ENCODE results near the gene IGF1.

IGF1 gene

GRCh38 chr12:102496591-102496990 lies 16.2 kb upstream of the IGF1 start:
- no peak overlapping the region for H3K4me3 ChIP-seq (ENCODE audit: low read length, poor library complexity, severe bottlenecking)
- no peak overlapping the region for H2AFZ ChIP-seq (ENCODE audit: low read length)
- H3K9me3 ChIP-seq (ENCODE audit: insufficient read depth, low read depth, low read length): no peaks in the 10 kb centered on the region
- no peaks in the 10 kb centered on the region for H3K27me3 ChIP-seq (ENCODE audit: insufficient read depth, low read length, poor library complexity, severe bottlenecking)
- H4K20me1 ChIP-seq (ENCODE audit: insufficient read depth, low read length, poor library complexity, severe bottlenecking): no peaks in the 10 kb centered on the region
- H3K4me2 ChIP-seq (ENCODE audit: low read depth, low read length, poor library complexity, severe bottlenecking): no peak overlapping the region
- H3K36me3 ChIP-seq (ENCODE audit: insufficient read depth, low read length): no peaks in the 10 kb centered on the region
- no peaks in the 10 kb centered on the region for H3K9me2 ChIP-seq (replicated peaks; ENCODE audit: low read depth, low read length)
- no peaks in the 10 kb centered on the region for H3F3A ChIP-seq (ENCODE audit: low read depth)
- H3K79me2 ChIP-seq (ENCODE audit: insufficient read depth, low read length): no peaks in the 10 kb centered on the region
- TF ChIP-seq EZH2phosphoT487 (IDR thresholded peaks at IDR 0.05; ENCODE audit: borderline replicate concordance): no peak
- no peak for TF ChIP-seq CTCF (conservative IDR thresholded peaks at IDR 0.05; ENCODE audit: low read length)
- H3K4me1 ChIP-seq (ENCODE audit: insufficient read depth, low read length, poor library complexity, severe bottlenecking): no peaks in the 10 kb centered on the region
- H3K9ac ChIP-seq (ENCODE audit: low read depth, low read length, poor library complexity, severe bottlenecking): no peak overlapping the region

DNA sequence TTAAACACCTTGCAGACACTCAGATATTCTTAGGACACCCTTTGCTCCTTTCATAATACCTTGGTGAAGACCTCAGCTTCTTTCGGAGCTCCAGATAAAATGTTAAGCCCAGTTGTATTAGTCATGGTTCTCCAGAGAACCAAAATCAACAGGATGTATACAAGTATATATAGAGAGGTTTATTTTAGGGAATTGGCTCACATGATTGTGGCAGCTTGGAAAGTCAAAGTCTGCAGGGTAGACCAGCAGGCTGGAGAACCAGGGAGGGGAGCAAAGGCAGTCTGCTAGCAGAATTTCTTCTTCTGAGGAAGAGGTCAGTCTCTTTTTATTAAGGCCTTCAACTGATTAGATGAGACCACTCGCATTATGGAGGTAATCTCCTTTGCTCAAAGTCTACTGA lies 6.9 kb upstream of the IGF1 start:
- Histone ChIP-seq H3K9me3 (ENCODE audit: insufficient read depth, low read depth, low read length) (no peaks in the 10 kb centered on the region), H3K27me3 (ENCODE audit: insufficient read depth, low read length, poor library complexity, severe bottlenecking) (no peaks in the 10 kb centered on the region), H3K9me2 (replicated peaks; ENCODE audit: low read depth, low read length) (no peaks in the 10 kb centered on the region), H3K79me2 (ENCODE audit: insufficient read depth, low read length) (no peaks in the 10 kb centered on the region), H2AFZ (ENCODE audit: low read length) (no peak overlapping the region), H4K20me1 (ENCODE audit: insufficient read depth, low read length, poor library complexity, severe bottlenecking) (no peaks in the 10 kb centered on the region), H3K9ac (ENCODE audit: low read depth, low read length, poor library complexity, severe bottlenecking) (no peak overlapping the region), H3K36me3 (ENCODE audit: insufficient read depth, low read length) (no peaks in the 10 kb centered on the region), H3K4me1 (ENCODE audit: insufficient read depth, low read length, poor library complexity, severe bottlenecking) (no peaks in the 10 kb centered on the region), H3K4me3 (ENCODE audit: low read length, poor library complexity, severe bottlenecking) (no peak overlapping the region), H3K4me2 (ENCODE audit: low read depth, low read length, poor library complexity, severe bottlenecking) (no peak overlapping the region), H3F3A (ENCODE audit: low read depth) (no peaks in the 10 kb centered on the region)
- TF ChIP-seq CTCF (conservative IDR thresholded peaks at IDR 0.05; ENCODE audit: low read length): no peak
- TF ChIP-seq EZH2phosphoT487 (IDR thresholded peaks at IDR 0.05; ENCODE audit: borderline replicate concordance): no peak

DNA sequence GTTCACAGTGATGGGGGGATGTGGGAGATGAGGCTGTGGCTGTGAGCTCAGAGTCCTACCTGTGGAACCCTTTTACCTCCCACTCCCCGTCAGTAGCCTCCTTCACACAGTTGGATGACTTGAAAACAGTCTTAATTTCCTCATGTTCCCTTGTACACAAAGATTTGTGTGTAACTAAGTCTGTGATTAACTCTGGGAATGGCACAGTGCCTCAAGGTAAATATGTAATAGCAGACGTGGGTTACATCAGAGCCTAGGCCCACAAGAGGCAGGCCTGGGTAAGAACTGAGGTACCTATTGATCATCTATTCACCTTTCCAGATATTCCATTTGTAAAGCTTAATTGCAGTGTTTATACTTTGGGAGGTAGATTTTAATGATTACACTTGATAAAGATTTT lies 5.8 kb upstream of the IGF1 start:
- no peak overlapping the region for H2AFZ ChIP-seq (ENCODE audit: low read length)
- no peaks in the 10 kb centered on the region for H3K27me3 ChIP-seq (ENCODE audit: insufficient read depth, low read length, poor library complexity, severe bottlenecking)
- H4K20me1 ChIP-seq (ENCODE audit: insufficient read depth, low read length, poor library complexity, severe bottlenecking): no peaks in the 10 kb centered on the region
- no peak overlapping the region for H3K4me2 ChIP-seq (ENCODE audit: low read depth, low read length, poor library complexity, severe bottlenecking)
- H3K4me1 ChIP-seq (ENCODE audit: insufficient read depth, low read length, poor library complexity, severe bottlenecking): no peaks in the 10 kb centered on the region
- no peaks in the 10 kb centered on the region for H3K79me2 ChIP-seq (ENCODE audit: insufficient read depth, low read length)
- H3K9me3 ChIP-seq (ENCODE audit: insufficient read depth, low read depth, low read length): no peaks in the 10 kb centered on the region
- no peaks in the 10 kb centered on the region for H3F3A ChIP-seq (ENCODE audit: low read depth)
- TF ChIP-seq EZH2phosphoT487 (IDR thresholded peaks at IDR 0.05; ENCODE audit: borderline replicate concordance) (no peak), CTCF (conservative IDR thresholded peaks at IDR 0.05; ENCODE audit: low read length) (no peak)
- no peaks in the 10 kb centered on the region for H3K36me3 ChIP-seq (ENCODE audit: insufficient read depth, low read length)
- no peak overlapping the region for H3K4me3 ChIP-seq (ENCODE audit: low read length, poor library complexity, severe bottlenecking)
- no peaks in the 10 kb centered on the region for H3K9me2 ChIP-seq (replicated peaks; ENCODE audit: low read depth, low read length)
- H3K9ac ChIP-seq (ENCODE audit: low read depth, low read length, poor library complexity, severe bottlenecking): no peak overlapping the region
